HG02943 (cell line): ENCODE results near the gene DYNLT4.
"Not testable (repeated sequence)": the region's sequence is repeated elsewhere in the genome, so short reads cannot be mapped to it uniquely, and the experiment has no call there.

Source experiments
- ATAC-seq: cut with Tn5 transposase; IDR thresholded peaks from one replicate; pipeline ENCODE4 v1.9.1; 2021; ENCODE audit warnings: mild to moderate bottlenecking, low read depth, moderate library complexity; ENCODE audit not compliant: unreplicated experiment

DYNLT4 gene, protein sequence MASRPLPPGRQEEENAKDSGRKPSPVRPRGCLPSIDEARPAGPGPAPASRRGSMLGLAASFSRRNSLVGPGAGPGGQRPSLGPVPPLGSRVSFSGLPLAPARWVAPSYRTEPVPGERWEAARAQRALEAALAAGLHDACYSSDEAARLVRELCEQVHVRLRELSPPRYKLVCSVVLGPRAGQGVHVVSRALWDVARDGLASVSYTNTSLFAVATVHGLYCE

DNA sequence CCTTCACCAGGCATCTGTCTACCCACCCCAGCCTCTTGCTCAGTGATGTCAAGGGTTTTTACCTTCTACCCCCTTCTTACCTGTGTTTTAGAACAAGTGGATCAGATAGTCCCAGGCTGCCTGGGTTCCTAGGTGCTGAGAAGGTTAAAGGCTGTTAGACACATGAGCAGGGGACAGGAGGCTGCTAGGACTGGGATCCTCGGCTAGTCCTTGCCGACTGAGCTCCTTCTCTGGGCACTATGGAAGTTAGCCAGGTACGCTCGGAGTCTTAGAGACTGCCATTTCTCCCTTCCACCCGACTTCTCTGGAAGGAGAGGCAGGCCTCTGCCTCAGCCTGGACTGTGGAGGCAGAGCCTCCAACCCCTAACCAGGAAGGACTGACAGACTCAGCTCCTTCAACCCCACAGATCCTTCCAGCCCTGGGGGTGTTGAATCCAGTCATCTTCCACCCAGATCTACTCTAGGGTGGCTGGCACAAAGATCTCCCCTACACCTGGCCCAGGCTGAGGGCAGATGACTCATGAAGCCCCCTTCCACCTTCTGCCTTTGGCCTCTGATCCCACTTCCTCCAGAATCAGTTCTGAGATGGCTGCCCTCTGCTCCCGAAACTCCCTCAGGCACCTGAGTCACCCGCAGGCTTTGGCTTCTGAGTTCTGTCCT lies at the start of gene DYNLT4:
Gene DYNLT4, minus strand, starts transcription at position 648 of the 660 bp plus-strand sequence. CDS start 683 bp downstream, outside the sequence.
- no peak for ATAC-seq

DNA sequence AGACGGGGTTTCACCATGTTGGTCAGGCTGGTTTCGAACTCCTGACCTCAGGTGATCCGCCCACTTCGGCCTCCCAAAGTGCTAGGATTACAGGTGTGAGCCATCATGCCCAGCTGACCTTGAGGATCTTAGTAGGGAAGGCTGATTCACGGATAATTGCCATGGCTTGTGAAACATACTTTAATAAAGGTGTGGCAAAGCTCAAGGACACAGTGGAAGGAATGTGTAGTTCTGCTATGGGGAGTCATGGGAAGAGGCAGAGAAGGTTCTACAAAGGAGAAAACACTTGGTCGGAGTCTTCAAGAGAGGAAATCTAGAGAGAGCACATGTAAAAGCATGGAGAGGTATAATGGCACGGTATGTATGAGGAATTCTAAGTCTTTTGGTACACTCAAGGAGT lies 48.6 kb upstream of the DYNLT4 start:
- no peak for ATAC-seq

DNA sequence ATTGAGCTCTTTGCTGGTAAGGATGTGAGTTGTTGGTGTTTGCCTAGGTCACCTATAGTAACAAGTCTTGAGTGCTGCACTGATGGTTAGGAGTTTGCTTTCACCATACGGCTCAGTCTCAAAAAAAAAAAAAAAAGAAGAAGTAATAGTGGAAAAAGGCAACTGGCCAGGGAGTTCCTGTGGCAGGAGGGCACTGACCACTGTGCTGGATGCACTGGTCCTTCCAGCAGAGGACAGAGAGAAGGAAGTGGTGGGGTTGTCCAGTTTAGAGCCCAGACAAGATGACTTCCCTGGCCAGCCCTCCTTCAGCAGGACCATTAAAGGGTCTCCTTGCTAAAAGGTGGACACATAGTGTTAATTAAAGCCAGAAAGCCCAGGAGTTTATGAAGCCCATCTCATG lies 47.8 kb upstream of the DYNLT4 start:
- ATAC-seq, result no peak

DNA sequence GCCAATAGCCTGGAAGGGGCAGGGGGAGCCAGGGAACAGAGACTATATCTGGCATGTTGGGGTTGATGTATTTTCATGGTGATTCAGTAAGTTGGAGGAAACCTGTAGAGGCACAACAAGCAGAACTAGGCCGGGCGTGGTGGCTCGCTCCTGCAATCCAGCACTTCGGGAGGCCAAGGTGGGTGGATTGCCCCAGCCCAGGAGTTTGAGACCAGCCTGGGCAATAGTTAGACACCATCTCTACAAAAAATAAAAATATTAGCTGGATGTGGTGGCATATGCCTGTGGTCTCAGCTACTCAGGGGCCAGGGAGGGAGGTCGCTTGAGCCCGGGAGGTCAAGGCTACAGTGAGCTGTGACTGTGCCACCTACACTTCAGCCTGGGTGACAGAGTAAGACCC lies 46.0 kb upstream of the DYNLT4 start:
- ATAC-seq, result no peak

DNA sequence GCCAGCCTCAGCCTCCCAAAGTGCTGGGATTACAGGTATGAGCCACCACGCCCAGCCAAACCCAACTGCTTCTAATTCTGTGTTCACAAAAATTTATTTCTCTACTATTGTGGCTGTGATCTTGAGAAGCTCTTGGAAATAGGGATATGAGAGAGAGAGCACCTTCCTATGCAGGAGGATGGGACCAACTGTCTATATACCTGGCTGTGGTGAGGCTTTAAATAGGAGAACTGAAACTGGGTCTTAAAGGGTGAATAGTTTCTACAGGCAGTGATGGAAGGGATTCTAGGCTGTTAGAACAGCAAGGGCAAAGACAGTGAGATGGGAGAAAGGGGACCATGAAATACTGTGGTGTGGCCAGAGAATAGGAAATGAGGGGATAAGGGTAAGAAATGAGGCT lies 44.2 kb upstream of the DYNLT4 start:
- ATAC-seq, result no peak

DNA sequence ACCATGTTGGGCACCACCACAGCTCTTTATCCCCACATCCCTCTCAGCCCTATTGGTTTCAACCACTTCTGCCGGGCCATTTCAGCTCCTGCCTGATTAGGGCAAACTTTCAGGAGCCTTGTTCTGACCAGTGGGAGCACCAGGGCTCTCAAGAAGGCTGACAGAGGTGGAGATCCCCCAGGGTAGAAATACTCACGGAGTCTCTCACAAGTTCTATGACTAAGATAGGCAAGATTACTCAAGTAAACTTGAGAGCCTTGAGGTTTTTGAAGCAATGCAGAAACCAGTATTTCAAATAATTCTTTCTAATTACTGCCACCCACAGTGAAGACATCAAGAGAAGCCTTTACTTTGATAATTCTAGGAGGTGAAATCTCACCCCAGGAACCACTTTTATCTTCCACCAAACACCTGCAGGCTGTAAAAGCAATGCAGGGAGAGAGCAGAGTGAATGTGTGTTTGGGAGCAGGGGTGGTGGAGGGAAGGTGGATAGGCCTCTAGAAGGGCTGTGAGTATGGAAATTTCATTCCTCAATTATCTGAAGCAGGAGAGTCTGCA lies 42.5 kb upstream of the DYNLT4 start:
- ATAC-seq, result no peak

DNA sequence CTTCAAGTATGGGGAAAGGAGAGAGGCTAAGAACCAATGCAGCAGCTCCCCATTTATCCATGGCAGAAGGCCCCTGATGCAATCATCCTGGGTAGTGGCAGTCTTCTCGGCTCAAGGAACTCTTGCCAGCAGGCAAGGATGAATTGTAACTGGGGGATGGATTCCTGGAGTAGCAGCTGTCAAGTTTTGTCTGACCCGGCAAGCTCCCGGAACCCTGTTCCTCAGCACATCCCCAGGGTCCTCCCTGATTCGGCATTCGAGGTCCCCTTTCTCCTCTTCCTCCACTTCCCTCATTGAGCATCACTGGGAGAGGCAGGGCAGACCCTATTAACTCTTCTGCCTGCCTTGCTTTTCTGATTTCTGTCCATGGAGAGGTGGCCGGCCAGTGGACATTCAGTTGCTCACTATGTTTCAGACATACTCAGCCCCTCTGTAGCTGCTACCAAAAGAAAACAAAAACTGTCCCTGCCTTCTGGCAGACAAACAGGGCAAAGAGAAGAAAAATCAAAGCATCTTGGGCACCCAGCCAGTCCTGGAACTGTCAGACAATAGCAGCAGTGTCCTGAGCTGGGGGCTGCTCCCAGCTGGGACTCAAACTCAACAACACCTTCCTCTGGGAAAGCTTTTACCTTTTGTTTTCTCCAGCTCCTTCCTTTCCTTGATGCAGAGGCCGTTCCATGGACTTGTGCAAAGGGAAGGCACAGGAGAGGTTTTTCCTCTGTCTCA lies 41.5 kb upstream of the DYNLT4 start:
- ATAC-seq, result no peak

DNA sequence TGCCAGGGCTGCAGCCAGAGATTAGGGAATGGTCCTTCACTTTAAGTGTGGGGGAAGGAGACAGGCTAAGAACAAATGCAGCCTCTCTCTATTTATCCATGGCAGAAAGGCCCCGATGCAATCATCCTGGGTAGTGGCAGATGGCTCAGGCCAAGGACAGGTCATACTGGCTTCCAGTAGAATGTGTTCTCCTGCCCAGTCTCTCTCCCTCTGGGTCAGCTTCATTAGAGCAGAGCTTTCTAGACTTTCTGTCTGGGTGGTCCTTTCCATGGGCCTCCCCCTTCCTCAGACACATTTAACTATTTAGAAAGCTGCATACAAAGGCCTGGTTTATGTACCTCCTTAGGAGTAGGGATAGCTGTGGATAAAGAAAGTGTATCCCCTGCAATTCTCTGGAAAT lies 40.7 kb upstream of the DYNLT4 start:
- ATAC-seq, result no peak

DNA sequence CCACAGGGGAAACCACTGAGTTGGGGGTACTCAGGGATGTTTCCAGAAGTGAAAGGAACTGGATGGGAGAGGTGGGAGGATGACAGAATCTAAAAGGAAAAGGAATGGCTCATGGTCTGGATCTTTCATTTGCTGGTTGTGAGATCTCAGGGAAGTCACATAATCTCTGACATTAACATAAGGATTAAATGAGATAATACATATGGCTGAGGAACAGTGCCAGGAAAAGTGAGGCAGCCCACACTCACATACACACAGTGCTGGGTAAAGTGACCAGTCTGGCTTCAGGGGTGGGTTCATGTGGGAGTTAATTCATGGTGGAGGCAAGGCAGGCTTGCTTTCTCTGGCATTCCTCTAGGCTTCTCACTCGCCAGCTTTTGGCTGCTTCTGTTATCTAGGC lies 39.8 kb upstream of the DYNLT4 start:
- no peak for ATAC-seq

DNA sequence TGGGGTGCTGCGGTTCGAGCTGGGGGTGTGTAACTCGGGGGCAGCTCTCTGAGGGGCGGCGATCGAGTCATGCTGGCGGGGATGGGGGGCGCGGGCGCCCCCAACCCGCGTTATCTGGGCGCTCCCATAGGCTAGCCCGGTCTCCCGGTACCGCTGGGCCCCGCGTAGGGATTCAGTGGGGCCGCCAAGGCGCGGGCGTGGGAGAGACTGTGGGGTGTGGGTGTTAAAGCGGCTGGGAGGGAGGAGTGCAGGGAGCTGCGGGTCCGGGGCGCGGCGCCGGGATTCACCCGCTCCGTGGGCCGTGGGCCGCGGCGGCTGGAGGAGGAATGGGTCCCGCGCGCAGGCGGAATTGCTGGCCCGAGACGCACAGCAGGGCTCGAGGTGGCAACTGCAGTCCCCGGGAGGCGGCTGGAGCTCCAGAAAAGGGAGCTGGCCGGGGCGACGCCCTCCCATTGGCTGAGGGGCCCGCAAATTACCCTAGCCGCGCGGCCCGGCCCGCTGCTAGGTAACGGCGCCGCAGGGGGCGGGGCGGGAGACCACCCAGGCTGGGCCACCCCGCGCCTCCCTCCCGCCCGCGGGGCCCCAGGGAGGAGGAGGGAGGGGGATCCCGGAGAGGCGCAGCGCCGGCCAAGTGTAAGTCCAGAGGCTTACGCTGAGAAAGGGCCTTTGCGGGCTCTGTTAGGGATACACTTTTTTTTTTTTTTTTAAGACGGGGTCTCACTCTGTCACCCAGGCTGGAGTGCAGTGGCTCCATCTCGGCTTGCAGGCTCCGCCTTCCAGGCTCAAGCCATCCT lies 35.9 kb upstream of the DYNLT4 start, which contains the start of gene PTCH2:
Gene PTCH2, minus strand, starts transcription at position 392 of the 794 bp plus-strand sequence. Its CDS starts 321 bp downstream, at position 71.
- ATAC-seq, result no peak

DNA sequence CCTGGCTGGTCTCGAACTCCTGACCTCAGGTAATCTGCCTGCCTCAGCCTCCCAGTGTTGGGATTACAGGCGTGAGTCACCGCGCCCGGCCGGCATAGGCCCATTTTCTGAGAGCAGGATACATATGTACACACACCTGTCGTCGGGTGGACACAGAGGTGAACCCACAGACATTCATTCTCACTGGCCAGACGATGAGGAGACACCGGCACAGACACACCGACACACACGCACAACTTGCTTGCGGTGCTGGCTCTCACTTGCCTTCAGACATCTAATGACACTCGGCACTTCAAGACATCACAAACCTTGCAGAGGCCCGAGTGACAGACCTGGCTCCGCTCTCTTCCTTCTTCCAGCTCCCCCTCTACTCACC lies 35.3 kb upstream of the DYNLT4 start:
- no peak for ATAC-seq

DNA sequence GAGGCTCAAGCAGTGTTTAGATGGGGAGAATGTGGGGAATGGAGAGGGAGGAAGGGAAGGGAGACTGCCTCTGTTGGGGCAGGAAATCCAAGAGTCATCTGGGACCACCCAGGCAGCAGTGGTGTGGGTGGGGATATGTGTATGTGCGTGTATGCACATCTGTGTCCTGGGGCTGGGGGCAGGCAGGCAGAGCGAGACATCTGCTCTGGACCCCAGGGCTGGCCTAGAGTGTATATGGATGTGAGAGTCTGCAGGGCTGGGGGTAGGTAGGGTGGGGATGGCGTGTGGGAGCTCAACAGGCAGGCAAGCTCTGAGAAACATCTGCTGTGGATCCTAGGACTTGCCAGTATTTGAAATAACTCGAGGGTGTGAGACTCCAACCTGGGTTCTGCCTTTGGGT lies 32.4 kb upstream of the DYNLT4 start:
- no peak for ATAC-seq

DNA sequence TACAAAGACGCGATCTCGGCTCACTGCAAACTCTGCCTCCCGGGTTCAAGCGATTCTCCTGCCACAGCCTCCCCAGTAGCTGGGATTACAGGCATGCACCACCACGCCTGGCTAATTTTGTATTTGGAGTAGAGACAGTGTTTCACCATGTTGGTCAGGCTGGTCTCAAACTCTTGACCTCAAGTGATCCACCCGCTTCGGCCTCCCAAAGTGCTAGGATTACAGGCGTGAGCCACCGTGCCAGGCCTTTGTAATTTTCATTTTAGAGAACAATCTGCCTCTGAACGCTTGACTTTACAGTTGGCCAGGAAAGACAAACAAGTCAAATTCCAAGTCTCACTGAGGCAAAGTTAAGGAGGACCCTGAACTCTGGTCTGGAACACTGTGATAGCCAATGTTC lies 31.1 kb upstream of the DYNLT4 start:
- ATAC-seq, result not testable (repeated sequence)

DNA sequence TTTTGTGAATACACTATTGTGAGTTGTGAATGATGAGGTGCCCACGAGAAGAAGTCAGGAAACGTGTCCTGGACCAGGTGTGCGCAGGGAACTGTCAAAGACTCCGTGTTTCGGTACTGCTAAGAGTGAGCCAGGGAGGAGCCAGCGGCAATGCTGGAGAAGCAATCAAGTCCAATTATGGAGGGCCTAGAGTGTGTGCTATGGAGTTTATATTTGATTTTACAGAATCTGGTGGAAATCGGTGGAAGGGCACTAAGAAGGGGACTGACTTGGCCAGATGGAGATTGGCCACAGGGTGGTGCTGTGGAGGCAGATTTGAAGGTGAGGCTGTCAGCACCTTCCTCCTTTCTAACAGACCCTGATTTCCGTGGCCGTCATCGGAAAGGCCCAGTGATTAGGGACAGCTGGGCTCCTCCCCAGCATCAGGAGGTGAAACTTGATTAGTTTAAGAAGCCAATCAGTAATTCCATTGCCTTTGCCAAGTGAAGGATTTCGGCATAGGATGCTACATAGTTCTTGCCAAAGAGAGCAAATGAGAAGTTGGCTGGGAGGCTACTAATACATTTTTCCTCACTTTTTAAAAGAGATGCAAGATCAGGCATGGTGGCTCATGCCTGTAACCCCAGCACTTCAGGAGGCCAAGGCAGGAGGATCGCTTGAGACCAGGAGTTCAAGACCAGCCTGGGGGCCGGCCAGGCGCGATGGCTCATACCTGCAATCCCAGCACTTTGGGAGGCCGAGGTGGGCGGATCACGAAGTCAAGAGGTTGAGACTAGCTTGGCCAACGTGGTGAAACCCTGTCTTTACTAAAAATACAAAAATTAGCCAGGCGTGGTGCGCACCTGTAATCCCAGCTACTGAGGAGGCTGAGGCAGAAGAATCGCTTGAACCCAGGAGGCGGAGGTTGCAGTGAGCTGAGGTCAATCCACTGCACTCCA lies 28.9 kb upstream of the DYNLT4 start:
- ATAC-seq, result no peak

DNA sequence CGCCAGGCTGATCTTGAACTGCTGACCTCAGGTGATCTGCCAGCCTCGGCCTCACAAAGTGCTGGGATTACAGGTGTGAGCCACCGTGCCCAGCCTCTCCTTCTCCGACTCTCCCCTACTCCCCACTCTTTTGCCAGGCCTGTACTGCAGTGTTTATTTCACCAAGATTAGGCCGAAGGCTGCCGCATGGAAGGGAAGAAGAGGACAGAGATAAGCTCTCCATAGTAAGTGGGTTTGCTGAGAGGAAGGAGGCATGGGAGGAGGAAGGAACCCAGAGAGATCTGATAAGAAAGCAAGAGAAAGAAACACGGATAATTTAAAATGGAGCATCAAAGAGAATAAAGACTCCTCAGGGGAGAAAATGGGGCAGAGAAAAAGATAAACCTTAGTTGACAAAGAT lies 27.2 kb upstream of the DYNLT4 start:
- ATAC-seq, result no peak

DNA sequence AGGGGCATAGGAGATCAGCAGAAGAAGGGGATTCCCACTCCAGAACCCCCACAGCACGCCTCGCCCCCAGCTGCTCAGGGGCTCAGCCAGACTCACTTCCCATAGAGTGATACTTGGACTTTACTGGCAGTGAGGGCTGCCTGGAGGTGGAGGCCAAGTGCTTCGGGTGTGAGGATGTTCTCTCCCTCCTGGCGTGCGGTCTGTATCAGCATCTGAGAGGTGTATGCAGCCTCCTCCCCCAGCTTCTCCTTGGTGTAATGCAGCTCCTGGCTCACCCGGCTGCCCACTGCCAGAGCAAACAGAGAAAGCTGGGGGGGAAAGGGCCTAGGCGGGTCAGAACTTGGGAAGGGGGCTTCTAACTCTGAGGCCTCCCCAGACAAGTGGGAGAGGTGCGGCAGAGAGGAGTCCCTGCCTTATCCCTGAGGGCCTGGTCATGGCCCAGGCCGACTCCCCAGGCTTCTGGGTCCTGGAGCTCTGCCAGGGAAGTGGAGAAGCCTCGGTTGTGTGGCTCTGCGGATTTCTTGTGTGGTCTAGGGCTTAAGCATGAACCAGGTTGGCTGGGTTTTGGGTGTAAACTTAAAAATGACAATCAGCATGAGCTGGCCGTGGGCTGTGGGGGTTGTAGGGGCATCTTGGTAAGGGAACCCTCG lies 25.0 kb upstream of the DYNLT4 start:
- no peak for ATAC-seq

DNA sequence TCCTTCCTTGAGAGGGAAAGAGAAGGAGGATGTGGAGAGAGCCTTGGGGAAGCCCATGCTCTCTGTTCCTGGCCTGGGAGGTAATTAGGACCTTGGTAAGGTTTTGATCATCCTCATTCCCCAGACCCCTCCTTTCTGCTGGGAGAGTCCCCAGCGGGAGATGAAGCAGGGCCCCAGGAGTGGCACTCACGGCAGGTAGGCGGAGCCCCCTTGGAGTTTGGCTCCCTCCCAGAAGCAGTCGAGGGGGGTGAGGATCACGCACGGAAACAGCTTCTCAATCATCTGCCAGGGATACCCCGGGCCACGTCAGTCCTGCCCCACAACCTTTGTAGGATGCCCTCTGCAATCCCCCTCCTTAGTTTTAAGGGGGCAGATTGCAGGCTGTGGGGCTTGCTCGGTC lies 24.4 kb upstream of the DYNLT4 start:
- no peak for ATAC-seq

DNA sequence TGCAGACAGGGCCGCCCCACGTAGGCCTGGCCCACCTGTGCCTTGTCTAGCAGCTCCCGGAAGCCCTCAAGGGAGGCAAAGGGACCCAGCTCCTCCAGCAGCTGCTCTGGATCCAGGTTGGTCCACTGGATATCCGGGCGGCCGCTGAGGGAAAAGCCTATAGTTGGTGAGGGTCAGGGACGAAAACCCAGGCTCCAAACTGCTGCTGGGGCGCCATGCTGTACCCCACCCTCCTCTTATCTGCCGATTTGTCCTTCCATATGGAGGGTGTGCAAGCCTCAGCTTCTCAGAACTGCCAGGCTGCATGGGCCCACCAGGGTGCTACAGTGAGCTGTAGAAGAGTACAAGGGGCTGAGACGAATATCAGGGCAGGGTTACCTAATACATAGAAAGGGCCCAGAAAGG lies 23.8 kb upstream of the DYNLT4 start:
- ATAC-seq, result no peak
